ENCODE data around the gene FBXL15. TPM values are rescaled to one million over a fixed set of nuclear protein-coding genes. Genes with fewer than 3 reads are reported as not detected.

Gene FBXL15
- total and polyA plus RNA-seq, 4 donors = 10.0 to 35.2 (median 24.3) TPM

DNA sequence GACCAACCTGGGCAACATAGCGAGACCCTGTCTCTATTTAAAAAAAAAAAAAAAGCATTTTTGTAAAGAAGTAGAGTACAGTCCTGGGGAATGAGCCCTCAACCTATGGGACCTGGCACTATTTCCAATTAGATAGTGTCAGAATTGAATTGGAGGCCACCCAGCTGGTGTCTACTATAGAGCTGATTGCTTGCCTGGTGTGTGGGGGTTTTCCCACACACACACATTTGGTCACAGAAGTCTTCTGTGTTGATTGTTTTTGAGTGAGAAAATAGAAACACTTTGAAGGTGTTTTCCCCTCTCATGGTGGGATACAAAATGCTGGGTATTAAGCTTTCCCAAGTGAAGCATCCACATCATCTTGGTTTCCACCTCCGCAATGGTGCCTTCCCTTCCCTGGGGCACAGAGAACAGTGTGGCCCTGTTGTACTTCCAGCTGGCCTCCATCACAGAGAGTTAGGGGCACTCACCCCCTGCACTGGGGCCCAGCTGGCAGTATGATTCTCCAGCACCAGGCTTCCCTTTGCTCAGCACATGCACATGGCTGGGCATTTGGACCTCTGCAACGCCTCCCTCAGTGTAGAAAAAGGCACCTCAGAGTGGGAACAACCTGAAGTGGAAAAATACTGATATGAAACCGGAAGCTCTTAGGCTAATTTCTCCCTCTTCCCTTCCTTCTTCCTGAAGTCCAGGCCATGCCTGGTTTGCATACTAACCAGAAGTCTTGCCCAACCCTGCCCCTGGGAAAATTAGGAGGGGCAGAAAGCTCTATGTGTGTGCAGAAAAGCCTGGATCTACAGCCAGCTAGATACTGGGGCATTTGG is 35.8 kb upstream of the FBXL15 start:
- H3K9me3 ChIP-seq (ENCODE audit: control insufficient read depth, insufficient read depth, low read length) = no peaks in the 10 kb centered on the region
- H3K4me1 ChIP-seq (ENCODE audit: control insufficient read depth, insufficient read depth, low read length) = peaks cover 8% of the 10 kb centered on the region
- H3K36me3 ChIP-seq (ENCODE audit: control insufficient read depth, insufficient read depth, low read length) = peaks cover 32% of the 10 kb centered on the region
- no peak overlapping the region for H3K4me3 ChIP-seq (ENCODE audit: low read depth, low read length)
- H3K27ac ChIP-seq (ENCODE audit: low read depth, low read length) = no peak overlapping the region
- no peaks in the 10 kb centered on the region for H3K27me3 ChIP-seq (ENCODE audit: control insufficient read depth, insufficient read depth, low read length)
- no peak for DNase-seq (ENCODE audit: low read depth in 4 of 6, low spot score in 6 of 6)
- WGBS (ENCODE audit: insufficient coverage) = 64% methylated on average over 2 of the region's 4 CpGs

DNA sequence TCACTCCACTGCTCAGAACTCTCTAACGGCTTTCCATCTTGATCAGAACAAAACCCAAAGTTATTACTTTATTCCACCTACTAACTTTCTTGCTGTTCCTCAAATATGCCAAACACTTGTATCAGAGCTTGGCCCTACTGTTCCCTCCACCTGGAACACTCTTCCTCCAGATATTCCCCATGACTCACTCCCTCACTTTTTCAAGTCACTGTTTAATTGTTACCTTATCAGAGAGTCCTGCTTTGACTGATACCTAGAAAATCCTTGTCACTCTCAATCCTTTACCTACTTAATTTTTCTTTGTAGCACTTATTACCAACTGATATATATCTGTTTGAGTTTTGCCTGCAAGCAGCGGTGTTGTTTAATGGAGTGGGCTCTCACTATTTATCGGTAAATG is 30.7 kb upstream of the FBXL15 start:
- Histone ChIP-seq H3K27me3 (ENCODE audit: control insufficient read depth, insufficient read depth, low read length) (peaks cover 2% of the 10 kb centered on the region), H3K27ac (ENCODE audit: low read depth, low read length) (no peak overlapping the region), H3K36me3 (ENCODE audit: control insufficient read depth, insufficient read depth, low read length) (no peaks in the 10 kb centered on the region), H3K9me3 (ENCODE audit: control insufficient read depth, insufficient read depth, low read length) (no peaks in the 10 kb centered on the region), H3K4me3 (ENCODE audit: low read depth, low read length) (no peak overlapping the region), H3K4me1 (ENCODE audit: control insufficient read depth, insufficient read depth, low read length) (peaks cover 21% of the 10 kb centered on the region)
- 100% methylated on average over 1 of the region's 3 CpGs for WGBS (ENCODE audit: insufficient coverage)
- no peak for DNase-seq (ENCODE audit: low read depth in 4 of 6, low spot score in 6 of 6)

DNA sequence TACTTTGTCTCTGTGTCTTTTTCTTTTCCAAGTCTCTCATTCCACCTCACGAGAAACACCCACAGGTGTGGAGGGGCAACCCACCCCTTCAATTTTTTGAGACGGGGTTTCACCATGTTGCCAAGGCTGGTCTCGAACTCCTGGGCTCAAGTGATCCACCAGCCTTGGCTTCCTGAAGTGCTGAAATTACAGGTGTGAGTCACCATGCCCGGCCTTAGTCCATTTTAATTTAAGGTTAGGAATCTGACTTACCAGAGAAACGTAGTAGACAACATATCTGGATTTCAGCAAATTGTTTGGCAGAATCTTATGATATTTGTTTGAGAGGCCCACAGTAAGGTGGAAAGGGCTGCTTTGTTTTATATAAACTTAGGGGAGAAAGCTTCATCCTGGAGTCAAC is 28.3 kb upstream of the FBXL15 start:
- 86% methylated on average over 3 of the region's 5 CpGs for WGBS (ENCODE audit: insufficient coverage)
- no peak overlapping the region for H3K27ac ChIP-seq (ENCODE audit: low read depth, low read length)
- no peak overlapping the region for H3K4me3 ChIP-seq (ENCODE audit: low read depth, low read length)
- peaks cover 5% of the 10 kb centered on the region for H3K27me3 ChIP-seq (ENCODE audit: control insufficient read depth, insufficient read depth, low read length)
- H3K9me3 ChIP-seq (ENCODE audit: control insufficient read depth, insufficient read depth, low read length) = no peaks in the 10 kb centered on the region
- no peak for DNase-seq (ENCODE audit: low read depth in 4 of 6, low spot score in 6 of 6)
- peaks cover 35% of the 10 kb centered on the region for H3K4me1 ChIP-seq (ENCODE audit: control insufficient read depth, insufficient read depth, low read length)
- peaks cover 4% of the 10 kb centered on the region for H3K36me3 ChIP-seq (ENCODE audit: control insufficient read depth, insufficient read depth, low read length)

DNA sequence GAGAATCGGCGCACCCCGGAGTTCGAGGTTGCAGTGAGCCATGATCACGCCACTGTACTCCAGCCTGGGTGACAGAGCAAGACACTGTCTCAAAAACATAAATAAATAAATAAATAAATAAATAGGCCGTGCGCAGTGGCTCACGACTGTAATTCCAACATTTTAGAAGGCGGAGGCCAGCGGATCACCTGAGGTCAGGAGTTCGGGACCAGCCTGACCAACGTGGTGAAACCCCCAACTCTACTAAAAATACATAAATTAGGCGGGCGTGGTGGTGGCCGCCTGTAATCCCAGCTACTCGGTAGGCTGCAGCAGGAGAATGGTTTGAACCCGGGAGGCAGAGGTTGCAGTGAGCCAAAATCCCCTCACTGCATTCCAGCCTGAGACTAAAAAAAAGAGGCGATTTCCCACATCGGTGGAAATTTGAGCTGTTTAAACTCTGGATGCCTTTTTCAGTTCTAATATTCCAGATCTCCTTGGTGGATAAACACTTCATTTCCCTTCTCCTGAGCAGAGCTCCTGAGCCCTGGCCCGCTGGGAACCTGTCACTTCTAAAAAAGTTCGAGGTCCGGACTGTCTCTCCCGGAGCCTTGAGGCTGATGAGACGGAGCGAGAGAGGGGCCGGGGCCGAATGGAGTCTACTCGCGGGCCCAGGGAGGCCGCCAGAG is 27.1 kb upstream of the FBXL15 start:
- H3K4me1 ChIP-seq (ENCODE audit: control insufficient read depth, insufficient read depth, low read length) = peaks cover 36% of the 10 kb centered on the region
- H3K4me3 ChIP-seq (ENCODE audit: low read depth, low read length) = peak overlapping the region; percentile 86
- no peaks in the 10 kb centered on the region for H3K9me3 ChIP-seq (ENCODE audit: control insufficient read depth, insufficient read depth, low read length)
- peaks cover 5% of the 10 kb centered on the region for H3K27me3 ChIP-seq (ENCODE audit: control insufficient read depth, insufficient read depth, low read length)
- DNase-seq (ENCODE audit: low read depth in 4 of 6, low spot score in 6 of 6) = no peak
- WGBS (ENCODE audit: insufficient coverage) = 11% methylated on average over 18 of the region's 30 CpGs
- peaks cover 11% of the 10 kb centered on the region for H3K36me3 ChIP-seq (ENCODE audit: control insufficient read depth, insufficient read depth, low read length)
- peak overlapping the region; percentile 95 for H3K27ac ChIP-seq (ENCODE audit: low read depth, low read length)

DNA sequence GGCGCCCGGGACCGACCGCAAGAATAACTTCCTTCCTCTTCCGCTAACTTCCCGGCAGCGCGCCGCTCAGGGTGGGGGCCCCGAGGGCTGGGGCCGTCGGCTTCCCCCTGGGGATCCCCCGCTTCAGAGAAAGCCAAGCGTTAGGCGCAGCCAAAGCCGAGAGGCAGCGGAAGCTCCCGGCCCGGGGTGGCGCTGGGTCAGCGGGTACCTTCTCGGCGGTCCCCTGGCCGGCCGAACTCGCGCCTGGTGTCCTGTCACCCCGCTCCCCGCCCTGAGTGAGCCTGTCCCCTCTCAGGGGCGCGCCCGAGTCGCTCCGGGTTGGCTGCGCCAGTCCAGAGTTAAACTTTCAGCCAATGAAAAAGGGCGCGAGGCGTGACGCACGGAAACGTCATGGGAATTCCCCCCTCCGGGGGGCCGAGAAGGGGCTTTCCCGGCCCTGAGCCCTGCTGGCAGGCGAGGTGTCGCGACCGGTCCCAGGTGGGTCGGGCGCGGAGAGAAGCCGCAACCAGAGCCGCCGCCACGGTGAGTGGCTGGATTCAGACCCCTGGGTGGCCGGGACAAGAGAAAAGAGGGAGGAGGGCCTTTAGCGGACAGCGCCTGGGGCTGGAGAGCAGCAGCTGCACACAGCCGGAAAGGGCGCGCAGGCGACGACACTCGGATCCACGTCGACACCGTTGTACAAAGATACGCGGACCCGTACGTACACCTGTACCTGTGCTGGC is 26.4 kb upstream of the FBXL15 start:
- H3K4me3 ChIP-seq (ENCODE audit: low read depth, low read length) = peak overlapping the region; percentile 86
- H3K27me3 ChIP-seq (ENCODE audit: control insufficient read depth, insufficient read depth, low read length) = peaks cover 5% of the 10 kb centered on the region
- H3K27ac ChIP-seq (ENCODE audit: low read depth, low read length) = peak overlapping the region; percentile 95
- no peaks in the 10 kb centered on the region for H3K9me3 ChIP-seq (ENCODE audit: control insufficient read depth, insufficient read depth, low read length)
- under 1% methylated on average over 71 of the region's 71 CpGs for WGBS (ENCODE audit: insufficient coverage)
- H3K36me3 ChIP-seq (ENCODE audit: control insufficient read depth, insufficient read depth, low read length) = peaks cover 14% of the 10 kb centered on the region
- H3K4me1 ChIP-seq (ENCODE audit: control insufficient read depth, insufficient read depth, low read length) = peaks cover 43% of the 10 kb centered on the region
- DNase-seq (ENCODE audit: low read depth in 4 of 6, low spot score in 6 of 6) = peak in 4 of 6 donors; percentile 65 to 93 (median 80)

DNA sequence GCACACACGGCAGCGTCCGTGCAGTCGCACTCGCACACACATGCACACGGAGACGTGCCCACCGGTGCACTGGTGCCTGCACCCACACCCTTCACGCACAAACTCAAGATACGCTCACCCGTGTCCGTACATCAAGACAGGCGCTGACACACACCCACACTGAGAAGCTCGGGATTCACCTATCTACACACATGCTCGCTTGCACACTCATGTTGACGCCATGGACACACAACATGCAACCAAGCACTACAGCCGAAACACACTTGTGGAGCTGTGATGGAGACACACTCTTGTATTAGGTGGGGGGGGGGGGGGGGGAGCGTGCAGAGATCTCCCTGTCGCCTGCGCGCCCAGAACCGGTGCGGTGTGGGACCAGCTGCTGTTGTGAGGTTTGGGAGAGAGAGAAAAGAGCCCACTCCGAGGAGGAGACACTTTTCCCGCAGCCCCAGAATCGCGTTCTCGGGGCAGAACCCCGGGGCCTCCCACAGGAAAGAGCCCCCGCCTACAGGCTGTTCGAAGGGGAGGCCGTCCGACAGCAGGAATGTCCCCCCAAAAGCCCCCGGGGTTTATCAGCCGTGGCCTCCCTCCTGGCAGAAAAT is 25.7 kb upstream of the FBXL15 start:
- H3K9me3 ChIP-seq (ENCODE audit: control insufficient read depth, insufficient read depth, low read length) = no peaks in the 10 kb centered on the region
- WGBS (ENCODE audit: insufficient coverage) = 1% methylated on average over 21 of the region's 35 CpGs
- H3K27ac ChIP-seq (ENCODE audit: low read depth, low read length) = peak overlapping the region; percentile 95
- peak in 2 of 6 donors; percentile 39 to 50 for DNase-seq (ENCODE audit: low read depth in 4 of 6, low spot score in 6 of 6)
- peaks cover 17% of the 10 kb centered on the region for H3K36me3 ChIP-seq (ENCODE audit: control insufficient read depth, insufficient read depth, low read length)
- peaks cover 5% of the 10 kb centered on the region for H3K27me3 ChIP-seq (ENCODE audit: control insufficient read depth, insufficient read depth, low read length)
- peak overlapping the region; percentile 86 for H3K4me3 ChIP-seq (ENCODE audit: low read depth, low read length)
- H3K4me1 ChIP-seq (ENCODE audit: control insufficient read depth, insufficient read depth, low read length) = peaks cover 48% of the 10 kb centered on the region

DNA sequence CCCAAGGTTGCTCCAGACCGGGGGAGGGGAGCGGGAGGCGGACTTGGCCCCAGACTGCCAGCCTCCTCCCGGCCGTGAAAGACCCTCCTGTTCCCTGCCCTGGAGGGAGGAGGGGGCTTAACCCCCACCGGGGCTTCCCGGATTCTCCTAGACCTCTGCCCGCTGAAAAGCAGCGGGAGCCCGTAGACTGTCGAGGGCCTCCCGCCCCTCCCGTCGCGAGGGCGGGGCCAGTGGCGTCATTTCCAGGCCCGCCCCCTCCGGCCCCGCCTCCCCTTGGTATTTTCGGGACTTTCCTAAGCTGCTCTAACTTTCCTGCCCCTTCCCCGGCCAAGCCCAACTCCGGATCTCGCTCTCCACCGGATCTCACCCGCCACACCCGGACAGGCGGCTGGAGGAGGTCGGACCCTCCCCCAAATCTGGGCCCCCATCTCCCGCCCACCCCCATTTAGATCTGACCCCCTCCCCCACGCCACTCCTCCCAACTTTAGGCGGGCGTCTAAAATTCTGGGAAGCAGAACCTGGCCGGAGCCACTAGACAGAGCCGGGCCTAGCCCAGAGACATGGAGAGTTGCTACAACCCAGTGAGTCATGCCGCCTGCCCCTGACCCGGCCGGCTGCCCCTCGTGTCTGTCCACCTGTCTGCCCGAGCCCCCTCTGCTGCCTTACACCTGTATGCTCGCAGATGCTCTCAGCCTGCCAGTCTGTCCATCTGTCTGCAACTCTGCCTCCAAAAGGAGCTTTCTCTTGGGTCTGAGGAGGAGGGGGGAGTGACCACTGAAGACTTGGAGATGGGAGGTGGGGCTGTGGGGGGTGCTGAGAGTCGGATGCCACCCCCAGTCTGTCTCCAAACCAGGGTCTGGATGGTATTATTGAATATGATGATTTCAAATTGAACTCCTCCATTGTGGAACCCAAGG is 25.0 kb upstream of the FBXL15 start, which contains the start of gene NFKB2:
TSS of gene NFKB2 (plus strand) at position 306 of the 917 bp plus-strand sequence. CDS start at position 561, 255 bp downstream.
- WGBS (ENCODE audit: insufficient coverage) = under 1% methylated on average over 33 of the region's 42 CpGs
- Histone ChIP-seq H3K36me3 (ENCODE audit: control insufficient read depth, insufficient read depth, low read length) (peaks cover 25% of the 10 kb centered on the region), H3K27ac (ENCODE audit: low read depth, low read length) (peak within 1 kb of the TSS; percentile 95), H3K27me3 (ENCODE audit: control insufficient read depth, insufficient read depth, low read length) (peaks cover 5% of the 10 kb centered on the region), H3K4me1 (ENCODE audit: control insufficient read depth, insufficient read depth, low read length) (peaks cover 52% of the 10 kb centered on the region), H3K9me3 (ENCODE audit: control insufficient read depth, insufficient read depth, low read length) (no peaks in the 10 kb centered on the region), H3K4me3 (ENCODE audit: low read depth, low read length) (peak within 1 kb of the TSS; percentile 86)
- peak in 4 of 6 donors; percentile 43 to 94 (median 82) for DNase-seq (ENCODE audit: low read depth in 4 of 6, low spot score in 6 of 6)

DNA sequence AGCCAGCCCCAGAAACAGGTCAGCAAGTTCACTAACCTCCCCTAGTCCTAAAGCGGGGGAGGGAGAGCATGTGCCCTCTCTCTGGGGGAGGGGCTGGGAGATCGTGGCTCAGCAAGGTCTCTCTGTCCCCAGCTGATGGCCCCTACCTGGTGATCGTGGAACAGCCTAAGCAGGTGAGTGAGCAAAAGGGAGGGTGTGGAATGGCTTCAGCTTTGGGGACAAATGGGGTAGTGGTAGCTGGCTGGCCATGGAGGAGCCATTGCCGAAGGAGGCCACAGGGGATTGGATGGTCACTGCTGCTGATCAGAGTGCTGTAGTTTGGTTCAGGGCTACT is 24.4 kb upstream of the FBXL15 start:
- H3K27ac ChIP-seq (ENCODE audit: low read depth, low read length) = peak overlapping the region; percentile 95
- H3K4me3 ChIP-seq (ENCODE audit: low read depth, low read length) = peak overlapping the region; percentile 86
- 51% methylated on average over 3 of the region's 4 CpGs for WGBS (ENCODE audit: insufficient coverage)
- peaks cover 31% of the 10 kb centered on the region for H3K36me3 ChIP-seq (ENCODE audit: control insufficient read depth, insufficient read depth, low read length)
- H3K27me3 ChIP-seq (ENCODE audit: control insufficient read depth, insufficient read depth, low read length) = peaks cover 3% of the 10 kb centered on the region
- peaks cover 52% of the 10 kb centered on the region for H3K4me1 ChIP-seq (ENCODE audit: control insufficient read depth, insufficient read depth, low read length)
- no peak for DNase-seq (ENCODE audit: low read depth in 4 of 6, low spot score in 6 of 6)
- no peaks in the 10 kb centered on the region for H3K9me3 ChIP-seq (ENCODE audit: control insufficient read depth, insufficient read depth, low read length)

All from spinal cord (tissue), 10 donors.